HEK293T (cell line): ENCODE results near the gene SYMPK.

Source experiments
- CTCF ChIA-PET: fragments of 350-600 bp; formaldehyde crosslinking; extraction: SDS; loops from one replicate; lab custom pipeline; 2021; ENCODE audit warnings: antibody characterized with exemption, inconsistent platforms; lab: Yijun Ruan, JAX
- POLR2A ChIA-PET: fragments of 350-600 bp; formaldehyde crosslinking; extraction: SDS; loops from one replicate; lab custom pipeline; 2020; ENCODE audit warnings: antibody characterized with exemption, inconsistent platforms; lab: Yijun Ruan, JAX
- DNase-seq: peaks from one replicate; pipeline ENCODE4 v3.0.0; 2012; ENCODE audit warnings: mixed read lengths; ENCODE audit errors: extremely low spot score
- ARNT ChIP-seq: fragments of 450-650 bp; IDR thresholded peaks from 2 replicates; pipeline ENCODE4 v1.6.1; 2017; ENCODE audit warnings: mild to moderate bottlenecking
- BHLHE40 ChIP-seq: fragments of 450-650 bp; IDR thresholded peaks from 2 replicates; pipeline ENCODE4 v1.6.1; 2016; ENCODE audit warnings: mild to moderate bottlenecking, moderate library complexity, borderline replicate concordance
- CTBP1 ChIP-seq: fragments of 450-650 bp; IDR thresholded peaks from 2 replicates; pipeline ENCODE4 v1.6.1; 2016; ENCODE audit warnings: borderline replicate concordance
- ELF4 ChIP-seq: fragments of 450-650 bp; IDR thresholded peaks from 2 replicates; pipeline ENCODE4 v1.6.1; 2017; ENCODE audit warnings: antibody characterized with exemption
- FOXA1 ChIP-seq: fragments of 450-650 bp; IDR thresholded peaks from 2 replicates; pipeline ENCODE4 v1.6.1; 2016; ENCODE audit warnings: mild to moderate bottlenecking
- FOXK2 ChIP-seq: fragments of 450-650 bp; IDR thresholded peaks from 2 replicates; pipeline ENCODE4 v1.6.1; 2016; ENCODE audit warnings: mild to moderate bottlenecking
- FOXM1 ChIP-seq: fragments of 450-650 bp; IDR thresholded peaks from 2 replicates; pipeline ENCODE4 v1.6.1; 2017; ENCODE audit warnings: mild to moderate bottlenecking, borderline replicate concordance
- HDGF ChIP-seq: fragments of 450-650 bp; IDR thresholded peaks from 2 replicates; pipeline ENCODE4 v1.6.1; 2017; ENCODE audit warnings: antibody characterized with exemption, borderline replicate concordance
- L3MBTL2 ChIP-seq: fragments of 450-650 bp; conservative IDR thresholded peaks from 2 replicates; pipeline ENCODE4 v1.6.1; 2016; ENCODE audit warnings: mild to moderate bottlenecking
- LEF1 ChIP-seq: fragments of 450-650 bp; IDR thresholded peaks from 2 replicates; pipeline ENCODE4 v1.6.1; 2017; ENCODE audit warnings: mild to moderate bottlenecking, borderline replicate concordance
- NFRKB ChIP-seq: fragments of 450-650 bp; IDR thresholded peaks from 2 replicates; pipeline ENCODE4 v1.6.1; 2016; ENCODE audit warnings: mild to moderate bottlenecking, moderate library complexity
- PKNOX1 ChIP-seq: fragments of 450-650 bp; IDR thresholded peaks from 2 replicates; pipeline ENCODE4 v1.6.1; 2016
- SP1 ChIP-seq: fragments of 450-650 bp; IDR thresholded peaks from 2 replicates; pipeline ENCODE4 v1.6.1; 2017
- SUZ12 ChIP-seq: fragments of 450-650 bp; IDR thresholded peaks from 2 replicates; pipeline ENCODE4 v1.6.1; 2016; ENCODE audit warnings: mild to moderate bottlenecking
- TARDBP ChIP-seq: fragments of 450-650 bp; IDR thresholded peaks from 2 replicates; pipeline ENCODE4 v1.6.1; 2016
- ZNF384 ChIP-seq: fragments of 450-650 bp; IDR thresholded peaks from 2 replicates; pipeline ENCODE4 v1.6.1; 2016

SYMPK gene

GRCh38 chr19:45862564-45863334 lies at the start of gene SYMPK:
SYMPK (minus strand) TSS chr19:45863147; CDS start chr19:45854495, 8,652 bp downstream.
- CTCF ChIA-PET = interaction anchor here (1.4 to 1.8 kb wide), 2 partner anchors 20 to 63 kb away, joined by 6 to 7 read pairs; no protein-coding TSS in a partner anchor
- TF ChIP-seq HDGF (peak; percentile 64; the same call in 1 of the 2 replicates), ARNT (no peak), SUZ12 (peak; percentile 81), L3MBTL2 (peak; percentile 47), ELF4 (peak; percentile 90)
- POLR2A ChIA-PET = interaction anchor here (0.6 to 2.9 kb wide), 19 partner anchors 10 to 170 kb away, joined by 3 to 30 read pairs (median 8); partner anchors contain the start of genes CCDC61, IRF2BP1, MYPOP and QPCTL
- peak; percentile 99 for DNase-seq

- no peak for DNase-seq
- ChIA-PET CTCF (no interaction called here), POLR2A (interaction anchor here (1.0 kb wide), 1 partner anchor 9 kb away, joined by 5 read pairs; the partner anchor contains the start of gene MYPOP)
- TF ChIP-seq FOXK2 (no peak), SUZ12 (no peak), ELF4 (no peak)
Observed at GRCh38 chr19:45911291-45911690, 48.3 kb upstream of the SYMPK start.

- no peak for DNase-seq
- ChIA-PET POLR2A (no interaction called here), CTCF (no interaction called here)
- no peak for TF ChIP-seq BHLHE40
- TF ChIP-seq HDGF = no peak
- no peak for TF ChIP-seq TARDBP
- TF ChIP-seq FOXM1 = no peak
- TF ChIP-seq ARNT = no peak
- no peak for TF ChIP-seq SP1
- no peak for TF ChIP-seq PKNOX1
- TF ChIP-seq LEF1 = no peak
Observed at GRCh38 chr19:45908956-45909355, 46.0 kb upstream of the SYMPK start.

GRCh38 chr19:45906221-45906620 lies 43.3 kb upstream of the SYMPK start:
- DNase-seq = no peak
- CTCF ChIA-PET = interaction anchor here (0.8 kb wide), 1 partner anchor 23 kb away, joined by 3 read pairs; no protein-coding TSS in a partner anchor
- no peak for TF ChIP-seq SUZ12
- no peak for TF ChIP-seq LEF1
- no peak for TF ChIP-seq FOXK2
- TF ChIP-seq ELF4 = no peak
- no peak for TF ChIP-seq L3MBTL2
- TF ChIP-seq BHLHE40 = no peak
- TF ChIP-seq HDGF = no peak
- no peak for TF ChIP-seq TARDBP
- no peak for TF ChIP-seq PKNOX1
- no peak for TF ChIP-seq SP1
- no peak for TF ChIP-seq NFRKB
- TF ChIP-seq FOXM1 = no peak
- no peak for TF ChIP-seq ZNF384
- TF ChIP-seq CTBP1 = no peak
- TF ChIP-seq FOXA1 = no peak
- TF ChIP-seq ARNT = no peak
- POLR2A ChIA-PET = interaction anchor here (1.1 kb wide), 1 partner anchor 90 kb away, joined by 4 read pairs; no protein-coding TSS in a partner anchor

GRCh38 chr19:45905011-45905410 lies 42.1 kb upstream of the SYMPK start:
- ChIA-PET CTCF (interaction anchor here (0.7 kb wide), 1 partner anchor 74 kb away, joined by 3 read pairs; no protein-coding TSS in a partner anchor), POLR2A (interaction anchor here (1.1 kb wide), 1 partner anchor 91 kb away, joined by 4 read pairs; no protein-coding TSS in a partner anchor)
- no peak for DNase-seq
- TF ChIP-seq FOXM1 = no peak

- ChIA-PET CTCF (interaction anchor here (0.7 to 1.7 kb wide), 4 partner anchors 11 to 104 kb away, joined by 3 to 12 read pairs (median 3); partner anchors contain the start of genes FOXA3 and NANOS2), POLR2A (interaction anchor here (0.6 to 3.6 kb wide), 16 partner anchors 9 to 146 kb away, joined by 3 to 34 read pairs (median 6); partner anchors contain the start of genes CCDC61, FOXA3, IRF2BP1 and NANOS2)
- TF ChIP-seq SUZ12 (no peak), L3MBTL2 (peak; percentile 67), PKNOX1 (no peak), CTBP1 (peak; percentile 48; the same call in 1 of the 2 replicates)
- peak; percentile 100 for DNase-seq
Observed at GRCh38 chr19:45902651-45903625, 40.0 kb upstream of the SYMPK start.
